Measurements from ENCODE around the gene VKORC1.

VKORC1 gene

DNA sequence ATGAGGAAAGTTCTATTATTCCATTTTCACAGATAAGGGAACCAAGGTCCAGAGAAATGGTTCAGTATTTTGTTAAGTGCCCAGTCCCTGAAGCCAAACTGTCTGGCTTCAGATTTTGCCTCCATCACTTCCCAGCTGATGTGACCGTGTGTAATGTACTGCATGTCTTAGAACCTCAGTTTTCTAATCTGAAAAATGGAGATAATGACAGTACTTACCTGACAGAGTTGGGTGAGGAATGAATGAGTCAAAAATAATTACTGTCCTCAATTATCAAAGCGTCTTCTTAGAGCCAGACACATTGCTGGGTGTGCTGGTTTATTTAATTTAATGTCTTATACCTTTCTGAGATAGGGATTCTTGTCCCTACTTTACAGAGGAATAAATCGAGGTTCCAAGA lies 27.3 kb downstream of the VKORC1 start:
- no peak overlapping the region for H3K4me3 ChIP-seq (ENCODE audit: low read length)
- TF ChIP-seq, protein P1, sequence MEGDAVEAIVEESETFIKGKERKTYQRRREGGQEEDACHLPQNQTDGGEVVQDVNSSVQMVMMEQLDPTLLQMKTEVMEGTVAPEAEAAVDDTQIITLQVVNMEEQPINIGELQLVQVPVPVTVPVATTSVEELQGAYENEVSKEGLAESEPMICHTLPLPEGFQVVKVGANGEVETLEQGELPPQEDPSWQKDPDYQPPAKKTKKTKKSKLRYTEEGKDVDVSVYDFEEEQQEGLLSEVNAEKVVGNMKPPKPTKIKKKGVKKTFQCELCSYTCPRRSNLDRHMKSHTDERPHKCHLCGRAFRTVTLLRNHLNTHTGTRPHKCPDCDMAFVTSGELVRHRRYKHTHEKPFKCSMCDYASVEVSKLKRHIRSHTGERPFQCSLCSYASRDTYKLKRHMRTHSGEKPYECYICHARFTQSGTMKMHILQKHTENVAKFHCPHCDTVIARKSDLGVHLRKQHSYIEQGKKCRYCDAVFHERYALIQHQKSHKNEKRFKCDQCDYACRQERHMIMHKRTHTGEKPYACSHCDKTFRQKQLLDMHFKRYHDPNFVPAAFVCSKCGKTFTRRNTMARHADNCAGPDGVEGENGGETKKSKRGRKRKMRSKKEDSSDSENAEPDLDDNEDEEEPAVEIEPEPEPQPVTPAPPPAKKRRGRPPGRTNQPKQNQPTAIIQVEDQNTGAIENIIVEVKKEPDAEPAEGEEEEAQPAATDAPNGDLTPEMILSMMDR (conservative IDR thresholded peaks at IDR 0.05; ENCODE audit: low read depth, low read length): no peak
- no peak for DNase-seq (ENCODE audit: low read depth)

DNA sequence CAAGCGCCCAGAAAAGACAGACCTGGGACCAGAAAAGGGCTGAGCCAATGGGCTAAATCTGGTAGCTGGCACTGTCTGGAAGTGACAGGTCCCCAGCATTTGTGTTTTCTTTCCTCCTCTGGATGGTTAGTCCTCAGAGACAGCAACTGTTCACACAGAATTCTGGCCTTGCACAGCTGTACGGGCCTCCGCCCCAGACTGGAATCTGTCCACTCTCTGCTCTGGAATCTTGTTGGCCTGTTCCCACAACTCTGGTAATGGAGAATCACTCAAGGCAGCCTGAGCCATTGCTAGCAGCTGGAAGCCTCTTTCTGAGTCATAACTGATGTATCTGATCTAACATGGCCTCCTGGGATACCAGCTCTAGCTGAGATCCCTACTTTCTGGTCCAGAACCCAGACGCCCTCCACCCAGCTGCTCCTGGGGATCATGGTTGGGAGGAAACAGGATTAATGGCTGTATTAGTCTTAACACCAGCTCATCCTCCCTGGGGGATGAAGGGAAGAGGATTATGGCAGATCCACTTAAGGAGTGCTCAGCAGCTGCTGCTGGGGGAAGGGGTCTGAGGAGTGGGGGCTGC lies 29.6 kb downstream of the VKORC1 start:
- TF ChIP-seq, protein P1 (conservative IDR thresholded peaks at IDR 0.05; ENCODE audit: low read depth, low read length): no peak
- no peak for DNase-seq (ENCODE audit: low read depth)
- H3K4me3 ChIP-seq (ENCODE audit: low read length): no peak overlapping the region

DNA sequence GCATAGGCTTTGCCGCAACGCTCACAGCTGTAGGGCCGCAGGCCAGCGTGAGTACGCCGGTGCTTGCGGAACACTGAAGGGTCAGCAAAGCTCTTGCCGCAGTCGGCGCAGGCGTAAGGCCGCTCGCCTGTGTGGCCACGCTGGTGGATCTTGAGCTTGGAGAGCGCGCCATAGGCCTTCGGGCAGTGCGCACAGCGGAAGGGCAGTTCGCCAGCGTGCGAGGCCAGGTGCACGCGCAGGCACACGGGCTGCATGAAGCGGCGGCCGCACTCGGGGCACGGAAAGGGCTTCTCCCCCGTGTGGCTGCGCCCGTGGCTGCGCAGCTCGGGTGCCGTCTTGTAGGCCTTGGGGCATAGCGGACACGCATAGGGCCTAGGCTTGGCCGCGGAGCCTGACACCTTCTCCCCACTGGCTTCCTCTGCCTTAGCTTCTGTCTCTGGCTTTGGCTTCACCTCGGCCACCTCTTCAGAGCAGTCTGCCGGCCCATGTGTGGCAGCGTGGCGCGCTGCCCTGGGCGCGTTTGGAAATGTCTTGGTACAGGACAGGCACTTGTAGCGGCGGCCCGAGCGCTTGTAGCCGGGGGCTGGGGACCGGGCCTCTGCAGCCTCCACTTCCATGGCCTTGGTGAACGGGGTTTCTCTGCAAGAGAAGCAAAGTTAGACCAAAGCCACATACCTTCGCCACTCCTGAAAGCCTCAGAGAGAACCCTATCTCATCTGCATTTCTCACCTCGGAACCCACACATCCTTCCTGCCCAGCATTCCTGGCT lies 30.6 kb downstream of the VKORC1 start:
- H3K4me3 ChIP-seq (ENCODE audit: low read length): no peak overlapping the region
- TF ChIP-seq, protein P1 (conservative IDR thresholded peaks at IDR 0.05; ENCODE audit: low read depth, low read length): no peak

DNA sequence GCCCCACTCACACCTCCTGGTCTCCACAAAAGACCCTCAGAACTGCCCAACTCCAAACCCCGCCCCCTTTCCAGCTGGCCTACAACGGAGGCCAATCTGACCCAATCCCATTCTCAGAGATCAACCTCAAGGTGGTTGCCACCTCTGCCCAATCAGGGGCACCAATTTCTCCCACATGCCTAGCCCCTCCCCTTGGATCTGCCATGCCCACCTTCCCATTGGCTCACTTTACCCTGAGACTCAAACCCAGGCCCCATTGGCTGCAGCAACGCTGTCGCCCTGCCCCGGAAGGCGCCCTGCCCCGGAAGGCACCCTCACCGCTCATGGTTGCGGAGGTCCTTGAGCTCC lies 31.1 kb downstream of the VKORC1 start:
- no peak overlapping the region for H3K4me3 ChIP-seq (ENCODE audit: low read length)
- TF ChIP-seq, protein P1 (conservative IDR thresholded peaks at IDR 0.05; ENCODE audit: low read depth, low read length): no peak
- no peak for DNase-seq (ENCODE audit: low read depth)

More for the DNA sequence above, 30.6 kb downstream of the VKORC1 start:
- DNase-seq (ENCODE audit: low read depth): no peak

DNA sequence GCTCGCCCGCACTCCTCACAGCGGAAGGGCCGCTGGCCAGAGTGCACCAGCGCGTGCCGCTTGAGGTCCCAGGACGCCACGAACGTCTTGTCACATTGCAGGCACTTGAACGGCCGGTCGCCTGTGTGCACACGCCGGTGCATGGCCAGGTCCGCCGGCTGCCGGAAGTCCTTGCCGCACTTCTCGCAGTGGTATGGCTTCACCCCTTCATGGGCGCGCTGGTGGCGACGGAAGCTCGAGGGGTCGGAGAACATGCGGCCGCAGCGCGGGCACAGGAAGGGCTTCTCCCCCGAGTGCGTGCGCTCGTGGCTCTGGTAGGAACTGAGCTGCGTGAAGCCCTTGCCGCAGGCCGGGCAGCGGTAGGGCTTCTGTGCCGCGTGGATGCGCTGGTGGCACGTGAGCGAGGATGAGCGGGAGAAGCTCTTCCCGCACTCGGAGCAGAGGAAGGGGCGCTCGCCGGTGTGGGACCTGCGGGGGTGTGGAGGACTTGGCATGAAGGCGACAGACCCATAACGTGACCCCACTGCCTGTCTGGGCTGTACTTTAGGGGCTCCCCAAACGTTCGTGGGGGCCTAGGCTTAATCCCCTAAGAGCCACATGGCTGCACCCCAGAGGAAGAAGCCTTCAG lies 32.7 kb downstream of the VKORC1 start:
- DNase-seq (ENCODE audit: low read depth): no peak
- TF ChIP-seq, protein P1 (conservative IDR thresholded peaks at IDR 0.05; ENCODE audit: low read depth, low read length): no peak
- H3K4me3 ChIP-seq (ENCODE audit: low read length): no peak overlapping the region

DNA sequence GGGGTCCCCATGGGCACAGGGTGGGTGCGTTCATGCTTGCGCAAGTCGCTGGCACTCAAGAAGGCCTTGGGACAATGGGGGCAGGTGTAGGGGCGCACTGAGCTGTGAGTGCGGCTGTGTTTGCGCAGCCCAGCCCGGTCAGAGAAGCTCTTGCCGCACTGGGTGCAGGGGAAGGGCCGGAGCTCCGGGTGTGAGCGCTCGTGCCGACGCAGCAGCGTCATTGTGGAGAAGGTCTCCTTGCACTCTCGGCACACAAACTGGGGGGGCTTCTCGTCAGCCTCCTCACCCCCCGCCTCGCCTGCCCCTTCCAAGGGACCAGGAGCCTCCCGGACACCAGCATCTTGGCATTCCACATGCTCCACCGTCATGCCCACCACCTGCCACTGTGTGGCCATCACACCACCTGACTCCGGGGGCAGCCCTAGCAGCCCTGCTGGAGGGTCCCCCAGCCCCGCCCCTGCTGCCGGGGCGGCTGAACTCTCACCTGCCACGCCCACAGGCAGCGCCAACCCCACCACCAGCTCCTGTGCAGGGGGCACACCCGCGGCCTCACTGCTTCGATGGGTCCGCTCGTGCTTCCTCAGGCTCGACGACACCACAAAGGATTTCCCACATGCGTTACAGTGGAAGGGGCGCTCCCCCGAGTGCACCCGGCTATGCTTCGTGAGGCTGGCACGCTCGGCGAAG lies 33.3 kb downstream of the VKORC1 start:
- DNase-seq (ENCODE audit: low read depth): no peak
- H3K4me3 ChIP-seq (ENCODE audit: low read length): no peak overlapping the region
- TF ChIP-seq, protein P1 (conservative IDR thresholded peaks at IDR 0.05; ENCODE audit: low read depth, low read length): no peak
